Suprapubic skin (tissue), 4 donors: ENCODE data around the gene RIC8A.
"Not testable (repeated sequence)": the region's sequence is repeated elsewhere in the genome, so short reads cannot be mapped to it uniquely, and the experiment has no call there.

Experiments used
- EP300 ChIP-seq: sonication (generic); formaldehyde crosslinking; IDR thresholded peaks from one replicate; pipeline ENCODE4 v1.6.1; 2017; ENCODE audit warnings: antibody characterized with exemption
- POLR2A ChIP-seq, 2 donors: fragments of 450-650 bp; IDR thresholded peaks; one replicate each; pipeline ENCODE4 v1.6.1; 2017; ENCODE audit warnings: antibody characterized with exemption in 2 of 2, mild to moderate bottlenecking in 2 of 2, moderate library complexity in 2 of 2
- POLR2AphosphoS5 ChIP-seq, 3 donors: sonication (generic); formaldehyde crosslinking; IDR thresholded peaks; one replicate each; pipeline ENCODE4 v1.6.1; 2017; ENCODE audit warnings: antibody characterized with exemption in 3 of 3
- TF ChIP-seq, protein P1 (sequence below), 2 donors: fragments of 200-600 bp in 1 of 2; fragments of 450-650 bp in 1 of 2; sonication (generic) in 1 of 2; IDR thresholded peaks; one replicate each; pipeline ENCODE4 v1.5.1; 2016 to 2019; ENCODE audit warnings: antibody characterized with exemption in 2 of 2, mild to moderate bottlenecking in 1 of 2, moderate library complexity in 1 of 2

DNA sequence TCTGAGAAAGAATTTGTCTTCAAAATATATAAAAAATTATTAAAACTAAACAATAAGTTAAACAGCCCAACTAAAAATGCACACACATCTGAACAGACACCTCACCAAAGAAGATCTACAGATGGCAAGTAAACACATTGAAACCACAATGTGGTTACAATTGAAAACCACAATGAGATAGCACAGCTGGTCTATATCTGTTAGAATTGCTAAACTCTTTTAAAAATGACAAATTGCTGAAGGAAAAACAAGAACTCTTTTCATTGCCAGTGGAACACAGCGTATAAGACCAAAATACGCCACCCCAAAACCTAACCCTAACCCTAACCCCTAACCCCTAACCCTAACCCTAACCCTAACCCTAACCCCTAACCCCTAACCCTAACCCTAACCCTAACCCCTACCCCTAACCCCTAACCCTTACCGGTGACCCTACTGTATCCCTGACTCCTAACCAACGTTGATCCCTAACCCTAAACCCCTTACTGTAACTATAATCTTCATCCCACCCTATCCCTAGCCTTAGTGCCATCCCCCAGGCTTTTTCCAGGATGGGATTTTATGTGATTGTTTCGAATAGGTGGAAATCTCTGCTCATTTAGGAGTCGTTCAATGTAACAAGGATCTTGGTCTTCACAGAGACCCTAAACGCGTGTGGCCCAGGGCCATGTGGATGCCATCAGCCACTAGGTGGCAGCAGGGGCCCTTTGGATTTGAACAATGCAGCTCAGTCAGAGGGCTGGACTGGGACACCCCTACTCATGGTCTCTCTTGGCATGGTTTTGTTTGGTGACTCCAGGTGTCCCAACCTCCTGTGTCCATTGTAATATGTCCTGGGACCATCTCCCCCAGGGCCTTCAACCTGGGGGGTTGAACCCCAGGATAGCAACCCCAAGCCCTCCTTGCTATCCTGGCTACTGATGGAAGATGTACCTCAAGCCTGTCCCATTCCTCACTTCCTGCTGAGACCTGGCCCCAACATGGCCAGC, 15.7 kb upstream of the RIC8A start:
- TF ChIP-seq EP300; POLR2A (IDR thresholded peaks at IDR 0.05); POLR2AphosphoS5 (IDR thresholded peaks at IDR 0.05): not testable (repeated sequence)
- TF ChIP-seq, protein P1, sequence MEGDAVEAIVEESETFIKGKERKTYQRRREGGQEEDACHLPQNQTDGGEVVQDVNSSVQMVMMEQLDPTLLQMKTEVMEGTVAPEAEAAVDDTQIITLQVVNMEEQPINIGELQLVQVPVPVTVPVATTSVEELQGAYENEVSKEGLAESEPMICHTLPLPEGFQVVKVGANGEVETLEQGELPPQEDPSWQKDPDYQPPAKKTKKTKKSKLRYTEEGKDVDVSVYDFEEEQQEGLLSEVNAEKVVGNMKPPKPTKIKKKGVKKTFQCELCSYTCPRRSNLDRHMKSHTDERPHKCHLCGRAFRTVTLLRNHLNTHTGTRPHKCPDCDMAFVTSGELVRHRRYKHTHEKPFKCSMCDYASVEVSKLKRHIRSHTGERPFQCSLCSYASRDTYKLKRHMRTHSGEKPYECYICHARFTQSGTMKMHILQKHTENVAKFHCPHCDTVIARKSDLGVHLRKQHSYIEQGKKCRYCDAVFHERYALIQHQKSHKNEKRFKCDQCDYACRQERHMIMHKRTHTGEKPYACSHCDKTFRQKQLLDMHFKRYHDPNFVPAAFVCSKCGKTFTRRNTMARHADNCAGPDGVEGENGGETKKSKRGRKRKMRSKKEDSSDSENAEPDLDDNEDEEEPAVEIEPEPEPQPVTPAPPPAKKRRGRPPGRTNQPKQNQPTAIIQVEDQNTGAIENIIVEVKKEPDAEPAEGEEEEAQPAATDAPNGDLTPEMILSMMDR (IDR thresholded peaks at IDR 0.05): peak in 1 of 2 donors; percentile 30
